Gastrocnemius medialis (tissue), 4 donors: ENCODE data around the gene SCGB1C2.

Source experiments
- POLR2A ChIP-seq, 2 donors: fragments of 450-650 bp; IDR thresholded peaks; one replicate each; pipeline ENCODE4 v1.6.1; 2017; ENCODE audit warnings: antibody characterized with exemption in 2 of 2, mild to moderate bottlenecking in 2 of 2, moderate library complexity in 2 of 2
- TF ChIP-seq, protein P1 (sequence below), 5 experiments: fragments of 450-650 bp in 3 of 5; fragments of 200-600 bp in 2 of 5; sonication (generic) in 2 of 5; IDR thresholded peaks in 4 of 5; conservative IDR thresholded peaks in 1 of 5; 1 replicate in 4 of 5; 2 replicates in 1 of 5; pipeline ENCODE4 v1.5.1; 2016 to 2019; ENCODE audit warnings: antibody characterized with exemption in 5 of 5, mild to moderate bottlenecking in 3 of 5, moderate library complexity in 3 of 5

DNA sequence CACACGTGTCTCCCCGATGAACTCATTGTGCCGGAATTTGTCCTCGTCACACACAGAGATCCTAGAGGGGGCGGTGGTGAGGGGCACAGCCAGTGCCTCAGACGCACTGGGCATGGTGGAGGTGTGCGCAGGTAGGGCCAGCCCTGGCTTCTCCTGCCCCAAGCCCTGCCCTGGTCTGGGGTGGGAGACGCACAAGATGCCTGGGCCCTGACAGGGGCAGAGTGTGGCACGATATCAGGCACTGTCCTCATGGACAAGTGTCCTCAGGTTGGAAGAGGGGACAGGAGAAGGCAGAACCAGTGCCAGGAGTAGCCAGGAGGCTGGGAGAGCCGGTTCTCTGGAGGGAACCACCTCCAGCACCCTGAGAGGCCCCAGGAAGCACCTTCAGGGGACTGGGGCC is 24.1 kb downstream of the SCGB1C2 start:
- TF ChIP-seq, protein P1, sequence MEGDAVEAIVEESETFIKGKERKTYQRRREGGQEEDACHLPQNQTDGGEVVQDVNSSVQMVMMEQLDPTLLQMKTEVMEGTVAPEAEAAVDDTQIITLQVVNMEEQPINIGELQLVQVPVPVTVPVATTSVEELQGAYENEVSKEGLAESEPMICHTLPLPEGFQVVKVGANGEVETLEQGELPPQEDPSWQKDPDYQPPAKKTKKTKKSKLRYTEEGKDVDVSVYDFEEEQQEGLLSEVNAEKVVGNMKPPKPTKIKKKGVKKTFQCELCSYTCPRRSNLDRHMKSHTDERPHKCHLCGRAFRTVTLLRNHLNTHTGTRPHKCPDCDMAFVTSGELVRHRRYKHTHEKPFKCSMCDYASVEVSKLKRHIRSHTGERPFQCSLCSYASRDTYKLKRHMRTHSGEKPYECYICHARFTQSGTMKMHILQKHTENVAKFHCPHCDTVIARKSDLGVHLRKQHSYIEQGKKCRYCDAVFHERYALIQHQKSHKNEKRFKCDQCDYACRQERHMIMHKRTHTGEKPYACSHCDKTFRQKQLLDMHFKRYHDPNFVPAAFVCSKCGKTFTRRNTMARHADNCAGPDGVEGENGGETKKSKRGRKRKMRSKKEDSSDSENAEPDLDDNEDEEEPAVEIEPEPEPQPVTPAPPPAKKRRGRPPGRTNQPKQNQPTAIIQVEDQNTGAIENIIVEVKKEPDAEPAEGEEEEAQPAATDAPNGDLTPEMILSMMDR (IDR thresholded peaks at IDR 0.05 in 4 of 5, conservative IDR thresholded peaks at IDR 0.05 in 1 of 5) = no peak
- TF ChIP-seq POLR2A (IDR thresholded peaks at IDR 0.05) = no peak
